NK-92 (cell line): ENCODE measurements around the gene PZP.
"Not testable (repeated sequence)": the region's sequence is repeated elsewhere in the genome, so short reads cannot be mapped to it uniquely, and the experiment has no call there.

Experiments
- DNase-seq: peaks from one replicate; lab custom pipeline; 2025; ENCODE audit not compliant: unreplicated experiment; lab: John Stamatoyannopoulos, UW

Gene PZP

GRCh38 chr12:9198012-9198411 lies 10.2 kb downstream of the PZP start:
- DNase-seq, result no peak

- no peak for DNase-seq
Observed at GRCh38 chr12:9184276-9184675, 23.9 kb downstream of the PZP start.

- no peak for DNase-seq
Observed at GRCh38 chr12:9180810-9181209, 27.4 kb downstream of the PZP start.

DNA sequence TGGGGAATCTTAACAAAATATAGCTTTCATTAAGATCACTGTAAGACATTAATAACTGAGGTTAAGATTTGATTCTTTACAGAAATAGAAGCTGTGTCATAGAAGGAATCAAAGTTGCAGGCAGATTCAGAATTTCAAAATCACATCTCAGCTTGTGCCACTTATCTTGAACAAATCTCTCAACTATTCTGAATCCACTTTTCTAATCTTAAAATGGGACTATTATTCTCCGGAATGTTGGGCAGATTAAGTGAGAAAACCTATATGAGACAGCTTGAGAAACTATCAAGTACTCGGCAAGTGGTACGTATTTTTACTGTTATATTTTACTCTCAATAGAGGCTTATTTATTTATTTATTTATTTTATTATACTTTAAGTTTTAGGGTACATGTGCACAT lies 28.4 kb downstream of the PZP start:
- DNase-seq, result no peak

DNA sequence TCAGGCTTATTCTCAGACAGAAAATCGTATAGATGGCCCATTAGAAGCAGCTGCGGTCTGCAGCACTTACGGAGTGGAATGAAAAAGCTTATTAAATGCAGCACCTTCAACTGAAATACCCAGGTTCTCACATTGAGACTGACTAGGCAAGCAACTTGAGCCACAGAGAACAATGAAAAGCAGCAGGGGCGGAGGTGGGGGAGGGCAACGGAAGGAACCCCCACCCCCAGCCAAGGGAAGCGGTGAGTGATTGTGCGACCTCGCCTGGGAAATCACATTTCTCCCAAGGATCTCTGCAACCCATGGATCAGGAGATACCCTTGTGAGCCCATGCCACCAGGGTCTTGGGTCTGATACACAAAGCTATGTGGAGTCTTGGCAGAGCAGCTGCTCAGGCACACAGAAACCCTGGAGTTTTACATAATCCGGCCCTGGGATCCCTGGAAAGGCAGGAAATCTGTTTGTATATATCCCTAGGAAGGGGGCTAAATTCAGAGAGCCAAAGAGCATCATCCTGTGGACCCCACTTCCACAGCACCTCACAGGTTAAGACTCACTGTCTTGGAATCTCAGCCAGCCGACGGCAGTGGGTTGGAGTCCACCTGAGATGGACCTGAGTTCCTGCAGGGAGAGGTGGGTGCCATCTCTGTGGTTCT lies 38.1 kb downstream of the PZP start:
- DNase-seq, result no peak

GRCh38 chr12:9167345-9167744 lies 40.9 kb downstream of the PZP start:
- DNase-seq, result not testable (repeated sequence)

GRCh38 chr12:9163392-9163791 lies 44.8 kb downstream of the PZP start:
- DNase-seq, result no peak

- DNase-seq, result no peak
Observed at GRCh38 chr12:9156119-9156518, 52.1 kb downstream of the PZP start.

- DNase-seq, result no peak
Observed at GRCh38 chr12:9149372-9149771, 58.8 kb downstream of the PZP start.

DNA sequence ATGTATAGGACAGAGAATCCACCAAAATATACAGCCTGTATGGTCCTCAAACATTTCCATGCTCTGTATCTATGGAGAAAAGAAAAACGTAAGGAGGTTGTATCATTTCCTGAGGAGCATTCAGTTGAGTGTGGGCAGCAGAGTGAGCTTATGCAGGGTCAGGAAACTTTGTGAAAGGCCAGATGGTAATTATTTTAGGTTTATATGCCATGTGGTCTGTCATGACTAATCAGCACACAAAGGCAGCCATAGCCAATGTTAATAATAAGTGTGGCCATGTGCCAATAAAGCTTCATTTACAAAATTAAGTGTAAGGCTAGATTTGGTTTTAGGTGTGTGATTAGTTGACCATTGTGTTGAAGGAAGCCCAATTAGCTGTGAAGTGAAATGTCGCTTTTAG lies 59.3 kb downstream of the PZP start:
- DNase-seq, result no peak

- DNase-seq, result no peak
Observed at GRCh38 chr12:9147461-9147860, 60.7 kb downstream of the PZP start.

DNA sequence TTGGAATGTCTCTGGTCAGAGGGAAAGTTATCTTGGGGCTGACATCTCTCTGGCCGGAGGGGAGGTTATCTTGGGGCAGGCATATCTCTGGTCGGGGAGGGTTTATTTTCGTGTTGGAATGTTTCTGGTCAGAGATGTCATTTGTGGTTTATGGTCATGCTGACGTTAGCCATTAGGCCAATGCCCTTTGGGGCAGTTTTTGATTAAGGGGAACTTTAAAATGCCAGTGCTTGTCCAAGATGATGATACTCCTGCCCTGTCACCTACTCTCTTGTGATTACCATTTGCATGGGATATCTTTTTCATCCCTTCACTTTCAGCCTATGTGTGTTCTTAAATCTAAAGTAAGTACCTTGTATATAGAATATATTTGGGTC lies 63.5 kb downstream of the PZP start:
- DNase-seq, result no peak

DNA sequence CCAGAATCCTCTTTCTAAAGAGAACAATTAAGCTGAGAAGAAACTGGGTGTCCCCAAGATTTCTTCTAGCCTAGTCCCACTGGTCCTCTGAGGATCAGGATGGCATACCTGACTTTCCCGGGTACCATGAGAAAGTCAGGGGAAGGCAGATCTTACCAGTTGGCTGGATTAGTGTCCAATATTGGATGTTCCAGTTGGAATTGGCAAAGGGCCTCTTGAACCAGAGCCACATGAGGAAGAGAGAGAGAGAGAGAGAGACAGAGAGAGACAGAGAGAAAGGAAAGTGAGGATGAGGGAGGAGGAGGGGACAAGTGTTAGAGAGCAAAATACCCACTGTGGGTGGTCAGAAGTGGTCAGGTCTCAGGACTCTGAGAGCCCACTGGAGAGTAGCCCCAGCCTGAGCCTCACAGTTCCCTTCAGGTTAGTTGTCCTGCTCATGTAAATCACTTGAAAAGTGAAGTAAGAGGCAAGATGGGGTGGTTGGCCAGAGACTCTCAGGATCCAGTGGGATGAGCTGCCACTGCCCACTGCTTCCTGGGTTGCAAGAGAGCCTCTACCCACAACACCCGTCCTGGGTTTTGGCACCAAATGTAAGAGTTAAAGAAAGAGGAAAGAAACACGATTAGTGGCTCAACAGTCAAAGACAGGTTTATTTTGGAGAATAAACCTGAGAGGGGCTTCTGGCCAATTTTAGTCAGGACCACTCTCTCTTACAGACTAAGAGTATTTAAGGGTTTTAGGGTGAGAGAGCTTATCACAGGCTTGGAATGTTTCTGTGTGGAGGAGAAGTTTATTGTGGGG lies 64.1 kb downstream of the PZP start:
- DNase-seq, result no peak

- no peak for DNase-seq
Observed at GRCh38 chr12:9143137-9143536, 65.1 kb downstream of the PZP start.

GRCh38 chr12:9139588-9140290 lies 68.5 kb downstream of the PZP start:
- not testable (repeated sequence) for DNase-seq

- no peak for DNase-seq
Observed at GRCh38 chr12:9135903-9136310, 72.3 kb downstream of the PZP start.

GRCh38 chr12:9134981-9135628 lies 73.1 kb downstream of the PZP start:
- no peak for DNase-seq

GRCh38 chr12:9133216-9133916 lies 74.8 kb downstream of the PZP start:
- no peak for DNase-seq

- DNase-seq, result no peak
Observed at GRCh38 chr12:9132008-9132535, 76.1 kb downstream of the PZP start.

DNA sequence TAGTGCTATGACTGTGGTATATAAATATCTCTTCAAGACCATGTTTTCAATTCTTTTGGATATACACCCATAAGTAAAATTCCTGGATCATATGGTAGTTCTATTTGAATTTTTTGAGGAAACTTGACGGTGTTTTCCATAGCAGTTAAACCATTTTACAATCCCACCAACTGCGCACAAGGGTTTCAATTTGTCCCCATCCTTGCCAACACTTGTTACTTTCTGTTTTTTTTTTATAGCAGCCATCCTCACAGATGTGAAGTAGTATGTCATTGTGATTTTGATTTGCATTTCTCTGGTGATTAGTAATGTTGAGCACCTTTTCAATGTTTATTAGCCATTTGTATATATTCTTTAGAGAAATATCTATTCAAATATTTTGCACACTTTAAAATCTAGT lies 78.0 kb downstream of the PZP start:
- no peak for DNase-seq
